ENCODE data around the gene PWWP2B.
"Not testable (repeated sequence)": the region's sequence is repeated elsewhere in the genome, so short reads cannot be mapped to it uniquely, and the experiment has no call there.

The PWWP2B gene

GRCh38 chr10:132430861-132431271 is 33.9 kb downstream of the PWWP2B start:
- H3K4me3 ChIP-seq (ENCODE audit: low read depth, low read length), result no peak overlapping the region
- no peak overlapping the region for H2AFZ ChIP-seq (ENCODE audit: low read length, unreplicated experiment)
- no peaks in the 10 kb centered on the region for H3K79me2 ChIP-seq (ENCODE audit: control insufficient read depth, insufficient read depth, low read length, unreplicated experiment)
- no peak overlapping the region for H3K27ac ChIP-seq (ENCODE audit: low read depth, low read length)
- H3K4me1 ChIP-seq (ENCODE audit: control insufficient read depth, insufficient read depth, low read length, unreplicated experiment), result no peaks in the 10 kb centered on the region
- no peaks in the 10 kb centered on the region for H3K27me3 ChIP-seq (ENCODE audit: insufficient read depth, low read length)
- no peaks in the 10 kb centered on the region for H3K36me3 ChIP-seq (ENCODE audit: insufficient read depth, low read length)

GRCh38 chr10:132431537-132432175 is 34.7 kb downstream of the PWWP2B start:
- H3K36me3 ChIP-seq (ENCODE audit: insufficient read depth, low read length), result no peaks in the 10 kb centered on the region
- no peak overlapping the region for H2AFZ ChIP-seq (ENCODE audit: low read length, unreplicated experiment)
- no peak overlapping the region for H3K27ac ChIP-seq (ENCODE audit: low read depth, low read length)
- H3K27me3 ChIP-seq (ENCODE audit: insufficient read depth, low read length), result no peaks in the 10 kb centered on the region
- no peaks in the 10 kb centered on the region for H3K79me2 ChIP-seq (ENCODE audit: control insufficient read depth, insufficient read depth, low read length, unreplicated experiment)
- H3K4me3 ChIP-seq (ENCODE audit: low read depth, low read length), result no peak overlapping the region
- no peaks in the 10 kb centered on the region for H3K4me1 ChIP-seq (ENCODE audit: control insufficient read depth, insufficient read depth, low read length, unreplicated experiment)

- H3K27me3 ChIP-seq (ENCODE audit: insufficient read depth, low read length), result no peaks in the 10 kb centered on the region
- no peak overlapping the region for H3K27ac ChIP-seq (ENCODE audit: low read depth, low read length)
- no peaks in the 10 kb centered on the region for H3K79me2 ChIP-seq (ENCODE audit: control insufficient read depth, insufficient read depth, low read length, unreplicated experiment)
- H3K4me3 ChIP-seq (ENCODE audit: low read depth, low read length), result no peak overlapping the region
- H3K36me3 ChIP-seq (ENCODE audit: insufficient read depth, low read length), result no peaks in the 10 kb centered on the region
- no peak overlapping the region for H2AFZ ChIP-seq (ENCODE audit: low read length, unreplicated experiment)
- H3K4me1 ChIP-seq (ENCODE audit: control insufficient read depth, insufficient read depth, low read length, unreplicated experiment), result no peaks in the 10 kb centered on the region
Observed at GRCh38 chr10:132432176-132432540, 35.2 kb downstream of the PWWP2B start.

GRCh38 chr10:132433671-132434340 is 36.8 kb downstream of the PWWP2B start:
- no peaks in the 10 kb centered on the region for H3K79me2 ChIP-seq (ENCODE audit: control insufficient read depth, insufficient read depth, low read length, unreplicated experiment)
- H3K27ac ChIP-seq (ENCODE audit: low read depth, low read length), result no peak overlapping the region
- H2AFZ ChIP-seq (ENCODE audit: low read length, unreplicated experiment), result no peak overlapping the region
- H3K4me3 ChIP-seq (ENCODE audit: low read depth, low read length), result no peak overlapping the region
- no peaks in the 10 kb centered on the region for H3K4me1 ChIP-seq (ENCODE audit: control insufficient read depth, insufficient read depth, low read length, unreplicated experiment)
- H3K36me3 ChIP-seq (ENCODE audit: insufficient read depth, low read length), result no peaks in the 10 kb centered on the region
- no peaks in the 10 kb centered on the region for H3K27me3 ChIP-seq (ENCODE audit: insufficient read depth, low read length)

GRCh38 chr10:132434405-132435005 is 37.5 kb downstream of the PWWP2B start:
- no peaks in the 10 kb centered on the region for H3K79me2 ChIP-seq (ENCODE audit: control insufficient read depth, insufficient read depth, low read length, unreplicated experiment)
- no peak overlapping the region for H2AFZ ChIP-seq (ENCODE audit: low read length, unreplicated experiment)
- no peaks in the 10 kb centered on the region for H3K4me1 ChIP-seq (ENCODE audit: control insufficient read depth, insufficient read depth, low read length, unreplicated experiment)
- H3K27ac ChIP-seq (ENCODE audit: low read depth, low read length), result no peak overlapping the region
- no peak overlapping the region for H3K4me3 ChIP-seq (ENCODE audit: low read depth, low read length)
- H3K36me3 ChIP-seq (ENCODE audit: insufficient read depth, low read length), result no peaks in the 10 kb centered on the region
- no peaks in the 10 kb centered on the region for H3K27me3 ChIP-seq (ENCODE audit: insufficient read depth, low read length)

DNA sequence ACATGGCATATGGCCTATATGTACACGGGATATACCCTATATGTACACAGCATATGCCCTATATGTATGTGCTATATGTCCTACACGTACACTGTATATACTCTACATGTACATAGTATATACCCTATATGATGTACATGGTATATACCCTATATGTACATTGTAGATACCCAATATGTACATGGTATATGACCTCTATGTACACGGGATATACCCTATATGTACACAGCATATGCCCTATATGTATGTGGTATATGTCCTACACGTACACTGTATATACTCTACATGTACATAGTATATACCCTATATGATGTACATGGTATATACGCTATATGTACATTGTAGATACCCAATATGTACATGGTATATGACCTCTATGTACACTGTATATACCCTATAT is 38.3 kb downstream of the PWWP2B start:
- not testable (repeated sequence) for H3K27ac ChIP-seq (ENCODE audit: low read depth, low read length); H3K4me3 ChIP-seq (ENCODE audit: low read depth, low read length); H3K36me3 ChIP-seq (ENCODE audit: insufficient read depth, low read length); H2AFZ ChIP-seq (ENCODE audit: low read length, unreplicated experiment); H3K79me2 ChIP-seq (ENCODE audit: control insufficient read depth, insufficient read depth, low read length, unreplicated experiment); H3K4me1 ChIP-seq (ENCODE audit: control insufficient read depth, insufficient read depth, low read length, unreplicated experiment); H3K27me3 ChIP-seq (ENCODE audit: insufficient read depth, low read length)

DNA sequence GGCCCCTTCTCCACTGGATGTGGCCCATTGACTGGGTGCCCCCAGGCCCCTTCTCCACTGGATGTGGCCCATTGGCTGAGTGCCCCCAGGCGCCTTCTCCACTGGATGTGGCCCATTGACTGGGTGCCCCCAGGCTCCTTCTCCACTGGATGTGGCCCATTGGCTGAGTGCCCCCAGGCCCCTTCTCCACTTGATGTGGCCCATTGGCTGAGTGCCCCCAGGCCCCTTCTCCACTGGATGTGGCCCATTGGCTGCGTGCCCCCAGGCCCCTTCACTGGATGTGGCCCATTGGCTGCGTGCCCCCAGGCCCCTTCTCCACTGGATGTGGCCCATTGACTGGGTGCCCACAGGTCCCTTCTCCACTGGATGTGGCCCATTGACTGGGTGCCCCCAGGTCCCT is 39.1 kb downstream of the PWWP2B start:
- H3K4me1 ChIP-seq (ENCODE audit: control insufficient read depth, insufficient read depth, low read length, unreplicated experiment); H3K27me3 ChIP-seq (ENCODE audit: insufficient read depth, low read length); H2AFZ ChIP-seq (ENCODE audit: low read length, unreplicated experiment); H3K36me3 ChIP-seq (ENCODE audit: insufficient read depth, low read length); H3K27ac ChIP-seq (ENCODE audit: low read depth, low read length); H3K4me3 ChIP-seq (ENCODE audit: low read depth, low read length); H3K79me2 ChIP-seq (ENCODE audit: control insufficient read depth, insufficient read depth, low read length, unreplicated experiment): not testable (repeated sequence)

DNA sequence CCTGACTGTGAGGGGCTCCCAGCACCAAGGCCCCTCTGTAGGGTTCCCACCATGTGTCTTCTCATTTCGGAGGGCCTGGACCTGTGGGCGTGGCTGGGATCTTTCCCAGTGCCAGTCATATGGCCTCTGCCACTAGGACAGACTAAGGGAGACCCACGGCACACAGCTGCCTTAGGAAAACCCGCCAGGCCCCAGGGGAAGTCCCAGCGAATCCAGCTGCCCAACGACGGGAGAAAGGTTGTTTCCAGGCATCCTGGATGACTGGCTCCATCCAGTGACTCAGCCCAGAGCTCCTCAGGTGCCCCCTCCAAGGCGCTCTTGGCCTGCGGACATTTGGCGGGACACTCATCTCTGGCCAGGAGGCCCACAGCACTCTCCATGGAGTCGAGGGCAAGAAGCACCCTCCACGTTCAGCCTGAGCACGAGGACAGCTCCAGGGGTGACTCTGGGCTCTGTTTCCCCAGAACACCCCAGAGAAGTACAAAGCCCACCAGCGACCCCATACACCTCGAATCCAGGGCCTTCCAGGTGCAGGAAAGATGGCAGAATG is 39.9 kb downstream of the PWWP2B start:
- Histone ChIP-seq H3K4me1 (ENCODE audit: control insufficient read depth, insufficient read depth, low read length, unreplicated experiment) (no peaks in the 10 kb centered on the region), H3K36me3 (ENCODE audit: insufficient read depth, low read length) (no peaks in the 10 kb centered on the region), H3K79me2 (ENCODE audit: control insufficient read depth, insufficient read depth, low read length, unreplicated experiment) (no peaks in the 10 kb centered on the region), H3K4me3 (ENCODE audit: low read depth, low read length) (no peak overlapping the region), H2AFZ (ENCODE audit: low read length, unreplicated experiment) (no peak overlapping the region), H3K27me3 (ENCODE audit: insufficient read depth, low read length) (no peaks in the 10 kb centered on the region), H3K27ac (ENCODE audit: low read depth, low read length) (no peak overlapping the region)

DNA sequence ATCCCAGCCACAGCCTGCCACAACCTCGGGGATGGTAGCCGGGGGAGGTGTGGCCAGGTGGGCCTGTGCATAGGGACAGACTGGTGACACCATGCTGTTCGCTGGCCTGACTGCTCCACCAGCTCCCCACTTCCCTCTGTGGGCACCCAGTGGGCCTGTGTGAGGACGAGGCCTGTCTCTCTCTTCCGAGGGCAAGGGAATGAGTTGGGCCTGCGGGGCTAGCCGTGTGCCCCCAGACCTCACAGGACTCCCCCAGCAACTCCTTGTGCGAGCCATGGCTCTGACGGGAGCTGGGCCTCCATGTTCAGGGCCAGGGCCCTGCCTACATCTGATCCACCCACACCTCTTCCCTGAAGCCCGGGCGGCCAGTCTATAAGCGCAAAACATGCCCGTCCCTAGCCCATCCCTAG is 40.5 kb downstream of the PWWP2B start:
- H3K4me1 ChIP-seq (ENCODE audit: control insufficient read depth, insufficient read depth, low read length, unreplicated experiment), result no peaks in the 10 kb centered on the region
- no peak overlapping the region for H3K27ac ChIP-seq (ENCODE audit: low read depth, low read length)
- no peaks in the 10 kb centered on the region for H3K36me3 ChIP-seq (ENCODE audit: insufficient read depth, low read length)
- no peaks in the 10 kb centered on the region for H3K27me3 ChIP-seq (ENCODE audit: insufficient read depth, low read length)
- no peak overlapping the region for H2AFZ ChIP-seq (ENCODE audit: low read length, unreplicated experiment)
- no peak overlapping the region for H3K4me3 ChIP-seq (ENCODE audit: low read depth, low read length)
- H3K79me2 ChIP-seq (ENCODE audit: control insufficient read depth, insufficient read depth, low read length, unreplicated experiment), result no peaks in the 10 kb centered on the region

GRCh38 chr10:132438091-132439024 is 41.4 kb downstream of the PWWP2B start:
- no peaks in the 10 kb centered on the region for H3K36me3 ChIP-seq (ENCODE audit: insufficient read depth, low read length)
- H3K4me3 ChIP-seq (ENCODE audit: low read depth, low read length), result no peak overlapping the region
- no peaks in the 10 kb centered on the region for H3K4me1 ChIP-seq (ENCODE audit: control insufficient read depth, insufficient read depth, low read length, unreplicated experiment)
- H3K27ac ChIP-seq (ENCODE audit: low read depth, low read length), result no peak overlapping the region
- no peaks in the 10 kb centered on the region for H3K27me3 ChIP-seq (ENCODE audit: insufficient read depth, low read length)
- no peaks in the 10 kb centered on the region for H3K79me2 ChIP-seq (ENCODE audit: control insufficient read depth, insufficient read depth, low read length, unreplicated experiment)
- no peak overlapping the region for H2AFZ ChIP-seq (ENCODE audit: low read length, unreplicated experiment)
